Breast epithelium (tissue), 3 donors: ENCODE data around the gene LTBP2.

ENCODE experiments used
- CTCF ChIP-seq, 3 donors: fragments of 450-650 bp; IDR thresholded peaks; one replicate each; pipeline ENCODE4 v1.5.1; 2016 to 2017; ENCODE audit warnings: antibody characterized with exemption in 3 of 3, mild to moderate bottlenecking in 3 of 3, moderate library complexity in 3 of 3
- POLR2A ChIP-seq: fragments of 450-650 bp; IDR thresholded peaks from one replicate; pipeline ENCODE4 v1.6.1; 2016; ENCODE audit warnings: antibody characterized with exemption, mild to moderate bottlenecking, moderate library complexity
- POLR2AphosphoS5 ChIP-seq, 3 donors: sonication (generic); formaldehyde crosslinking; IDR thresholded peaks; one replicate each; pipeline ENCODE4 v1.6.1; 2017; ENCODE audit warnings: antibody characterized with exemption in 3 of 3

- TF ChIP-seq CTCF (IDR thresholded peaks at IDR 0.05) (no peak), POLR2A (no peak), POLR2AphosphoS5 (IDR thresholded peaks at IDR 0.05) (no peak)
Observed at GRCh38 chr14:74551431-74552371, 60.3 kb downstream of the LTBP2 start.
